T-helper 2 cell treated with Interferon-gamma antibody and Interleukin-4, amounts not matched to agents 5 μg/mL and 100 μg/mL, for 36 hours (primary cell): Measurements from ENCODE around the gene FNDC3B.

Experiments used
- DNase-seq: peaks from one replicate; pipeline ENCODE4 v3.0.0; 2021; ENCODE audit warnings: low spot score
- H3K27ac Mint-ChIP-seq: one replicate; pipeline ENCODE4 v1.8.0; 2021; ENCODE audit warnings: mild to moderate bottlenecking, mixed read lengths
- H3K27me3 Mint-ChIP-seq: one replicate; pipeline ENCODE4 v1.8.0; 2021; ENCODE audit warnings: low read depth, mixed read lengths
- H3K36me3 Mint-ChIP-seq: one replicate; pipeline ENCODE4 v1.8.0; 2021; ENCODE audit warnings: low read depth, mixed read lengths
- H3K4me1 Mint-ChIP-seq: one replicate; pipeline ENCODE4 v1.8.0; 2021; ENCODE audit warnings: low read depth, mixed read lengths
- H3K4me3 Mint-ChIP-seq: one replicate; pipeline ENCODE4 v1.8.0; 2022; ENCODE audit warnings: mild to moderate bottlenecking, moderate library complexity, mixed read lengths
- H3K9me3 Mint-ChIP-seq: one replicate; pipeline ENCODE4 v1.8.0; 2021; ENCODE audit warnings: mixed read lengths

Gene FNDC3B

GRCh38 chr3:172397716-172398405 lies 358.5 kb downstream of the FNDC3B start:
- H3K36me3 Mint-ChIP-seq: peaks cover 2% of the 10 kb centered on the region
- no peaks in the 10 kb centered on the region for H3K4me1 Mint-ChIP-seq
- no peak for DNase-seq
- H3K4me3 Mint-ChIP-seq: no peak overlapping the region
- no peaks in the 10 kb centered on the region for H3K9me3 Mint-ChIP-seq
- no peak overlapping the region for H3K27ac Mint-ChIP-seq
- peaks cover 4% of the 10 kb centered on the region for H3K27me3 Mint-ChIP-seq

DNA sequence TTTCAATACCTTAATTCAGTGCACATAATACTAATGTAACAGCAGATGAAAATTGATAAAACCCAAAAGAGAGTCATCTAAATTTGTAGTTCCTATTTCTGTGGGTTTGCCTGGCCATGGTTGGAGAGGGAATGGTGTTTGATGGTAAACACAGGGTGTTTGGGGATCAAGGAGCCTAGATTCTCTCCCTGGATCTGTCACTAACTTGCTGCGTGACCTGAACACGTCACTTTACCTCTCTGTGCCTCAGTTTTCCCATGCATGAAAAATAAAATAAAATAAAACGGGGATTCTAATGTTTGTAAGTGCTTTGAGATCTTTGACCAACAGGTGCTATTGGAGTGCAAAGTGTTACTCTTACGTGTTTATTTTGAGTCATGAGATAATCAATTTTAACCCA lies 359.1 kb downstream of the FNDC3B start:
- Mint-ChIP-seq H3K36me3 (peaks cover 2% of the 10 kb centered on the region), H3K27ac (no peak overlapping the region), H3K4me1 (no peaks in the 10 kb centered on the region), H3K4me3 (no peak overlapping the region), H3K9me3 (no peaks in the 10 kb centered on the region), H3K27me3 (peaks cover 4% of the 10 kb centered on the region)
- DNase-seq: no peak

- Mint-ChIP-seq H3K4me1 (no peaks in the 10 kb centered on the region), H3K9me3 (no peaks in the 10 kb centered on the region), H3K27me3 (peaks cover 9% of the 10 kb centered on the region), H3K27ac (no peak overlapping the region), H3K36me3 (peaks cover 2% of the 10 kb centered on the region), H3K4me3 (no peak overlapping the region)
- DNase-seq: no peak
These were observed 362.7 kb downstream of the FNDC3B start for GRCh38 chr3:172402090-172402489.

DNA sequence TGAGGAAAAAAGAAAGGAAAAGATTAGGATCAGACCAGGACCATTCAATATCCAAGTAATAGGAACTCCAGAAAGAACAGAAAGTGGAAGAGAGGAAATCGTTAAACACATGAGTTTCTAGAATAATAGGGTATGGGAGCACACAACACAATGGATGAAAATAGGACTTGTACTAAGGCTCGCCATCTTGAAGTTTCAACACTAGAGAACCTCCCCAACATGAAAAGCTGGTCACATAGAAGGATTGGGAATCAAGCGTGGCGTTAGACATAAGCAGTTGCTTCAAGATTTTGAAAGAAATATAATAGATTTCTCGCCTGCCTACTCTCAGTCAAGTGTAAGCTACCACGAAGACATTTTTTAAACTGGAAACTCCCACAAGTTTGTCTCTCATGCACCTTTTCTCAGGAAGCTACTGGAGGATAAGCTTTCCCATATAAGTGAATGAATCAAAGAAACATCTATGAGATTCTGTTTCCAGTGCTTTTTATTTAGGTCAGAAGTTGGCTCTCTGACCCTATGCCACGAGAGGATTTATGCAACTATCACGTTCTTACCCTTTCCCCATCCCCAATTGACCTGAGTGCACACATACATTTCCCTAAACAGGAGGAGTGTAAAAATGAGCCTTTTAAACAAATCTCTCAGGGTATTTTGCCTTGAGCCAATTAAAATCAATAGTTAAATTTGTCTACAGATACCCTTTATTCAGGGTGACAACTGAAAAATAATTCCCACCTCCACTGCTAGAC lies 363.7 kb downstream of the FNDC3B start:
- DNase-seq: no peak
- H3K27me3 Mint-ChIP-seq: peaks cover 9% of the 10 kb centered on the region
- H3K9me3 Mint-ChIP-seq: no peaks in the 10 kb centered on the region
- peaks cover 2% of the 10 kb centered on the region for H3K36me3 Mint-ChIP-seq
- H3K27ac Mint-ChIP-seq: no peak overlapping the region
- H3K4me1 Mint-ChIP-seq: no peaks in the 10 kb centered on the region
- no peak overlapping the region for H3K4me3 Mint-ChIP-seq

GRCh38 chr3:172404237-172404962 lies 365.0 kb downstream of the FNDC3B start:
- H3K4me3 Mint-ChIP-seq: no peak overlapping the region

DNA sequence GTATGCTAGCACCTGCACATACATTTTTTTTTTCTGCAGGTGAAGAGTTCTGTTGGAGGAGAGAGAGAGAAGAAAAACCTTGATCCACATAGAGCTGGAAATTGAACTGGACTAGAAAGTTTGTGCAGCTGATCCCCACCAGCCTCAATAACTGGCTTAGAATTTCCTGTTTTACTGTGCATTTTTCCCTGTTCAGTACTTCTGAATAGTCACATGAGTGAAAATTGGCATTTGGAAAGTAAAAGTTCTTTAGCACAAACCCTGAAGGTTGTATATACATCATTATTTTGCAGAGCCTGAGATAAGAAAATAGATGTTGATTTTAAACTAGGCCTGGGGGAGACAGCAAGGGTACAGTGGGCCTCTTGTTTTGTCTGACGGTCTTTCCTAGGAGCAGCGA lies 366.5 kb downstream of the FNDC3B start:
- H3K4me1 Mint-ChIP-seq: no peaks in the 10 kb centered on the region
- no peaks in the 10 kb centered on the region for H3K9me3 Mint-ChIP-seq
- H3K36me3 Mint-ChIP-seq: no peaks in the 10 kb centered on the region
- no peak overlapping the region for H3K27ac Mint-ChIP-seq
- DNase-seq: no peak
- H3K4me3 Mint-ChIP-seq: no peak overlapping the region
- peaks cover 12% of the 10 kb centered on the region for H3K27me3 Mint-ChIP-seq

More at GRCh38 chr3:172404237-172404962, 365.0 kb downstream of the FNDC3B start:
- Mint-ChIP-seq H3K4me1 (no peaks in the 10 kb centered on the region), H3K9me3 (no peaks in the 10 kb centered on the region), H3K36me3 (no peaks in the 10 kb centered on the region), H3K27ac (no peak overlapping the region), H3K27me3 (peaks cover 12% of the 10 kb centered on the region)
- no peak for DNase-seq

GRCh38 chr3:172407872-172408271 lies 368.5 kb downstream of the FNDC3B start:
- H3K36me3 Mint-ChIP-seq: no peaks in the 10 kb centered on the region
- DNase-seq: no peak
- no peaks in the 10 kb centered on the region for H3K9me3 Mint-ChIP-seq
- peaks cover 8% of the 10 kb centered on the region for H3K27me3 Mint-ChIP-seq
- no peak overlapping the region for H3K27ac Mint-ChIP-seq
- H3K4me1 Mint-ChIP-seq: no peaks in the 10 kb centered on the region
- H3K4me3 Mint-ChIP-seq: no peak overlapping the region

GRCh38 chr3:172410702-172411477 lies 371.5 kb downstream of the FNDC3B start:
- peaks cover 17% of the 10 kb centered on the region for H3K27me3 Mint-ChIP-seq

DNA sequence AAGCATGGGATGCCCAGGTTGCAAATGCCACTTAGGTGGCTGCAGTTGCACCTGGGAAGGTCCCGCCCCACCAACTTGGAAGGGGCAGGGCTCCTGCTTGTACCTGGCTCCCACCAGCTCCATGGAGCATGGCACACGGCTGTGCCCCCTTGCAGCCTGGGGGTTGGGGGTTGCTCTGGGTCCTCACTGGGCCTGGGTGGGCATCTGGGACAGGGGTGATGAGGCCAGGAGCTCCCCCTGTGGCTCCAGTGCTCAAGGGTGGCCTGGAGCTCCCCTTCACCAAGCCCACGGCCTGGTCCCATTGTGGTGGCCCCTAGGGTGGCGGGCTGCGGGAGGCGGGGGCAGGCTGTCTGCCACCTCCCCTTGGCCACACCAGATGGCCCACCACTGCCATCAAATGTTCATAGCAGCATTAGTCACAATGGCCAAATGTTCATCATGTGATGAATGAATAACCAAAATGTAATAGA lies 372.1 kb downstream of the FNDC3B start:
- DNase-seq: no peak
- Mint-ChIP-seq H3K4me3 (no peak overlapping the region), H3K27ac (no peak overlapping the region), H3K9me3 (no peaks in the 10 kb centered on the region), H3K36me3 (no peaks in the 10 kb centered on the region), H3K4me1 (no peaks in the 10 kb centered on the region), H3K27me3 (peaks cover 21% of the 10 kb centered on the region)

More at GRCh38 chr3:172410702-172411477, 371.5 kb downstream of the FNDC3B start:
- no peaks in the 10 kb centered on the region for H3K9me3 Mint-ChIP-seq
- no peak overlapping the region for H3K27ac Mint-ChIP-seq
- no peak for DNase-seq
- H3K36me3 Mint-ChIP-seq: no peaks in the 10 kb centered on the region
- no peaks in the 10 kb centered on the region for H3K4me1 Mint-ChIP-seq
- no peak overlapping the region for H3K4me3 Mint-ChIP-seq

GRCh38 chr3:172415323-172415722 lies 375.9 kb downstream of the FNDC3B start:
- Mint-ChIP-seq H3K27me3 (peaks cover 41% of the 10 kb centered on the region), H3K27ac (no peak overlapping the region), H3K36me3 (no peaks in the 10 kb centered on the region), H3K4me1 (no peaks in the 10 kb centered on the region), H3K9me3 (no peaks in the 10 kb centered on the region), H3K4me3 (no peak overlapping the region)
- DNase-seq: no peak

DNA sequence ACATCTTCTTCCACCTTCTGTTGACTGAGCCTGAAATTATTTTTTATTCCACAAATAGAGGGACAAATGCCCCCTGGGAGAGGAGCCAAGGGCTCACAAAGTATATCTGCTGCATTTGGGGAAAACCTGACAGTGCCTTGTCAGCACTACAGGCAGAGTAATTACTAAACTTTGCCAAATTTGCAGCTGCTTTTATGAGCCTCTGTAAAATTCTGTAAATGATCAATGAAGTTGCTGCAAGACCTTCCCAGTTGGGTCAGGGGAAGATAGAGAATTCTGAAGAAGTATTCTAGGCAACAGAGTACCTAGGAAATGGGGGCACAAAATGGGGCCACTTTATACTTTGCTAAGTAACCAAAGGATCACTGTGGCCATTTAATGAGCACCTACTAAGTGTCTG lies 398.3 kb downstream of the FNDC3B start:
- Mint-ChIP-seq H3K36me3 (no peaks in the 10 kb centered on the region), H3K27me3 (peaks cover 37% of the 10 kb centered on the region), H3K4me1 (no peaks in the 10 kb centered on the region), H3K27ac (no peak overlapping the region), H3K9me3 (peaks cover 10% of the 10 kb centered on the region), H3K4me3 (no peak overlapping the region)
- DNase-seq: no peak

DNA sequence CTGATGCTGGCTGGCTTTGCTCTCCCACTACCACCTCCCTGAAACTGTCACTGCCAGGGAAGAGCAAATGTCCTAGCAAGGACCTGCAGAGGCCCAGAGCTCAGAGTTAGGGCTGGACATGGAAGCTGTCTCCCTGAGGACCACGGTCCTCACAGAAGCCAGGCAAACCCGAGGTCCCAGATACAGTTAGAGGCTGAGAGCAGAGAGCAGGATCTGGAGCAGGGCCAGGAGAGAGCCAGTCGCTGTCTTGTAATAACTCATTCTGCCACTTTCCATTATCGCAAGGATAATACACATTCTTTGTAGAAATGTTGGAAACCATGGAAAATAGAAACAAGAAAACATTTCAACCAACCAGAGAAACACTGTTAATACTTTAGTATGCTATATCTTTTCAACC lies 398.8 kb downstream of the FNDC3B start:
- Mint-ChIP-seq H3K4me3 (no peak overlapping the region), H3K9me3 (peaks cover 7% of the 10 kb centered on the region), H3K4me1 (no peaks in the 10 kb centered on the region), H3K27ac (no peak overlapping the region), H3K36me3 (no peaks in the 10 kb centered on the region), H3K27me3 (peaks cover 42% of the 10 kb centered on the region)
- no peak for DNase-seq

- Mint-ChIP-seq H3K27ac (no peak overlapping the region), H3K9me3 (no peaks in the 10 kb centered on the region), H3K36me3 (no peaks in the 10 kb centered on the region), H3K4me3 (no peak overlapping the region), H3K27me3 (peaks cover 64% of the 10 kb centered on the region), H3K4me1 (no peaks in the 10 kb centered on the region)
- no peak for DNase-seq
These were observed 402.2 kb downstream of the FNDC3B start for GRCh38 chr3:172441581-172441980.
